GM21526 (cell line): ENCODE data around the gene SLC9C1.
A peak's percentile ranks its signal among the peaks of the same experiment; 100 is the strongest.

Experiments used
- ATAC-seq: cut with Tn5 transposase; IDR thresholded peaks from one replicate; pipeline ENCODE4 v1.9.1; 2021; ENCODE audit warnings: moderate library complexity; ENCODE audit not compliant: unreplicated experiment, low FRiP score

SLC9C1 gene

GRCh38 chr3:112308151-112308911, 14.3 kb upstream of the SLC9C1 start:
- no peak for ATAC-seq

GRCh38 chr3:112307557-112307956, 13.5 kb upstream of the SLC9C1 start:
- ATAC-seq: no peak

GRCh38 chr3:112306825-112307224, 12.8 kb upstream of the SLC9C1 start:
- no peak for ATAC-seq

- ATAC-seq: no peak
Observed at GRCh38 chr3:112304611-112305010, 10.6 kb upstream of the SLC9C1 start.

- ATAC-seq: no peak
Observed at GRCh38 chr3:112303764-112304325, 9.8 kb upstream of the SLC9C1 start.

GRCh38 chr3:112302881-112303763, 9.1 kb upstream of the SLC9C1 start:
- ATAC-seq: no peak

GRCh38 chr3:112302150-112302830, 8.3 kb upstream of the SLC9C1 start:
- ATAC-seq: no peak

GRCh38 chr3:112298781-112299180, 4.8 kb upstream of the SLC9C1 start:
- ATAC-seq: no peak

GRCh38 chr3:112297714-112298113, 3.7 kb upstream of the SLC9C1 start:
- no peak for ATAC-seq

- no peak for ATAC-seq
Observed at GRCh38 chr3:112289011-112289410, 5.0 kb downstream of the SLC9C1 start.

GRCh38 chr3:112280266-112280665, 13.8 kb downstream of the SLC9C1 start:
- no peak for ATAC-seq

GRCh38 chr3:112273536-112273935, 20.5 kb downstream of the SLC9C1 start:
- ATAC-seq: no peak

- no peak for ATAC-seq
Observed at GRCh38 chr3:112261742-112262141, 32.3 kb downstream of the SLC9C1 start.

GRCh38 chr3:112260563-112260962, 33.5 kb downstream of the SLC9C1 start:
- no peak for ATAC-seq

- ATAC-seq: peak; percentile 81
Observed at GRCh38 chr3:112253301-112253971, 40.6 kb downstream of the SLC9C1 start.

GRCh38 chr3:112247900-112248299, 46.1 kb downstream of the SLC9C1 start:
- peak; percentile 86 for ATAC-seq

- no peak for ATAC-seq
Observed at GRCh38 chr3:112247350-112247749, 46.7 kb downstream of the SLC9C1 start.

- no peak for ATAC-seq
Observed at GRCh38 chr3:112233083-112233482, 60.9 kb downstream of the SLC9C1 start.

GRCh38 chr3:112231727-112232126, 62.3 kb downstream of the SLC9C1 start:
- ATAC-seq: no peak

- no peak for ATAC-seq
Observed at GRCh38 chr3:112230033-112230432, 64.0 kb downstream of the SLC9C1 start.
